ENCODE results near the gene GSKIP. TPM values are rescaled to one million over a fixed set of nuclear protein-coding genes. Genes with fewer than 3 reads are reported as not detected.

Gene GSKIP
- total RNA-seq, 2 donors from 2014 or later = 15.5 to 19.7 TPM

DNA sequence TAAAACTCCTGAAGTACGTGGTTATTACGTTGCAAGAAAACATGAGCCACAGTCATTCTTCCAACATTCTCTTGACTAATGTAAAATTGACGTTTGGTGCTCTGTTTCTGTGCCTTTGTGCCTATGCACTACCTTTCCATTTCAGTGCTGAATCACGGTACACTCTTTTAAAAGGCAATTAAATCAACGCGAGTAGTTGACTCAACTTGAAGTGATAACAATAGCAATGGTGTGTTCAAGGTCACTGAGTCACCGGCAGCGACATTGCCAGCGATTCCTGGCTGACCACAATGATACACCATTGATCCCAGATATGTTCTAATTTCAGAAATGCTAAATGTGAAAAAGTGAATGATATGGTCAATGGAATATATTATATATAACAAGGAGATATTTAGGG, 46.4 kb downstream of the GSKIP start:
- intact Hi-C loops (cut with DNase I) = loop anchor here (5.0 to 10.0 kb wide), 3 partner anchors 115 to 1867 kb away; no protein-coding TSS in a partner anchor
- DNase-seq (ENCODE audit: low spot score) = no peak

DNA sequence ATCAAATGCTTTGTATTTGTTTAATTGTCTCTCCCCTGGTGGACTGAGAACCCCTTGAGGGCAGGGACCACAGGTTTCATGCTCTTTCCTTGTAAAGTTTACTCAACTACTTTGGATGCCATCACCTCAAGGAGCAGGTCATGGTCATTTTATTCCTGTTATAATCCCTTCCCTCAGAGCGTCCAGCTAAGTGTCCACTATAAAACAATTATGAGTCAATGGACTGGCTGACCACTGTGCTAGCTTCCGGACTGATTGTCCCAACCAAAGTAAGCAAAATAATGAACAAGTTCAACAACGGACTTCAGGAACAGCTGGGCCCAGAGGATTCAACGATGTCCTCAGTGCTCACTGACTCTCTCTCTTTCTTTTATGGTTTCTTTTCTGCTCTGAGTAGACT, 46.8 kb downstream of the GSKIP start:
- no peak for DNase-seq (ENCODE audit: low spot score)
- intact Hi-C loops (cut with DNase I) = loop anchor here (5.0 to 10.0 kb wide), 3 partner anchors 115 to 1868 kb away; no protein-coding TSS in a partner anchor

DNA sequence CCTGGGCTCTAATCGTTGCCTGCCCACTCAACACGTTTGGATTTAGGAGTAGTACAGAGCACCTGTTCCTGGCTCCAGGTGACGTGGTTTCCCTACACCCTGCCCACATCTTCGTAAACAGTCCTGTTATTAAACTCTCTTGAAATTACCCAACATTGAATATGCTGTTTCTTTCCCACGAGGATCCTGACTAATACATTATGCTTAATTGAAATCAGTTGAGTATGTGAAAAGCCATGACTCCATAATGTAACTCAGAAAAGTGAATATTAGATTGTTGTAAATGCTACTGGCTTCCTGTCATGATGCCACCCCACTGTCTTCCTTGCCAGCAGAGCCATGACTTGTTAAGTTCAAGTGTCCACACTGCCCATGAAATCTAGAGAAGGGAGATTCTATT, 50.2 kb downstream of the GSKIP start:
- intact Hi-C loops (cut with DNase I) = loop anchor here (5.0 to 10.0 kb wide), 3 partner anchors 119 to 1871 kb away; no protein-coding TSS in a partner anchor
- no peak for DNase-seq (ENCODE audit: low spot score)

DNA sequence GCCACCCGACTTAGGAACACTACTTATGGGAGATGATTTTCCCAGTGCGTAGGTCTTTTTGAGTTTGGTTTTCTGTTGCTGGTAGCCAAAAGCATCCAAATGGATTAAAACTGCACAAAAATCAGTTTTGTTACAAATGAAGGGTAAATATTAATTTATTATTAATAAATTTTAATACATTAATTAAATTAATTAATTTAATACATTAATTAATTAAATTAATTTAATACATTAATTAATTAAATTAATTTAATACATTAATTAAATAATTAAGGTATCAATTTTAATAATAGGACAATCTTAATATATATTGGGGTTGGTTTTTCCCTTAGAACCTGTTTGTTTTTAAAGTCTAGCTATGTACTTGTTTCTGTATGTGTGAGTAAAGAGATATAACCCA, 52.2 kb downstream of the GSKIP start:
- intact Hi-C loops (cut with DNase I) = loop anchor here (10.0 kb wide), 2 partner anchors 121 to 461 kb away; no protein-coding TSS in a partner anchor
- DNase-seq (ENCODE audit: low spot score) = no peak

DNA sequence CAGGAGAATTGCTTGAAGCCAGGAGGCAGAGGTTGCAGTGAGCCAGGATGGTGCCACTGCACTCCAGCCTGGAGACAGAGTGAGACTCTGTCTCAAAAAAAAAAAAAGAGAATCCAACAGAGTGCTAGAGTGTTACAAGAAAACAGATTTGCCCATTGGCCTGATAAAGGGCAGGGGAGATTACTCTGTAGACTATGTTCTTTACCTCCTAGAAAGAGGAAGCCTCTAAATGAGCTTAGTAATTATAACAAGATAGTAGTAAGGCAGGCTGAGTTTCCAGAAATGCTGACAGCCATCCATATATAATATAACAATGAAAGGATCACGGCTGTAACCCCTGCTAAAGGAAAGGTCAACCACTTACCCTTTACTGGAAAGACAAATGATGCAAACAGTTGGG, 53.0 kb downstream of the GSKIP start:
- intact Hi-C loops (cut with DNase I) = loop anchor here (10.0 kb wide), 2 partner anchors 121 to 461 kb away; no protein-coding TSS in a partner anchor
- DNase-seq (ENCODE audit: low spot score) = no peak

DNA sequence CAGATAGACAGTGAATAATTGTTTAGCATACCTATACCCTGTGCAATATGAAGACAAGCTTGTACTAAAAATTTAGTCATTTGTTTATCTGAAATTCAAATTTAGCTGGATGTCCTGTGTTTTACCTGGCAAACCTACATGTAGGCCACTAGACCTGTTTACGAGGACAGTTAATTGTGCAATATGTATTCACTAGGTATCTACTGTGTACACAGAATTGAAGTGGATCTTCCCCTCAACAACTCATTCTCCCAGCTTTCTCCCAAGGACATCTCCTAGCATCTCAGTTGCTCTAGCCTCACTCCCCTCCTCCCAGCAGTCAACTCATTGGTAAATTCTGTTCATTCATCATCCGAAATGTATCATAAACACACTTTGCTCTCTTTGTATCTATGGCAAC, 53.9 kb downstream of the GSKIP start:
- intact Hi-C loops (cut with DNase I) = loop anchor here (10.0 kb wide), 2 partner anchors 122 to 462 kb away; no protein-coding TSS in a partner anchor
- DNase-seq (ENCODE audit: low spot score) = no peak

DNA sequence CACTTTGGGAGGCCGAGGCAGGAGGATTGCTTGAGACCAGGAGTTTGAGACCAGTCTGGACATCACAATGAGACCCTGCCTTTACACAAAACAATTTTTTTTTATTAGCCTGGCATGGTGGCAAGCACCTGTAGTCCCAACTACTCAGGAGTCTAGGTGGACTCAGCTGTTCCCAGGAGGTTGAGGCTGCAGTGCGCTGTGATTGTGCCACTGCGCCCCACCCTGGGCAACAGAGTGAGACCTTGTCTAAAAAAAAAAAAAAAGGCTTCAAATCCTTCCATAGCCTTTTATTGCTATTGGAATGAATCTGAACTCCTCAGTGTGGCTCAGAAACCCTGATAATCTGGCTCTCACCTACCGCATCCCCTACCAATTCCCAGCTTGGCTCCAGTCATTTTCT, 54.7 kb downstream of the GSKIP start:
- no peak for DNase-seq (ENCODE audit: low spot score)
- intact Hi-C loops (cut with DNase I) = loop anchor here (10.0 kb wide), 2 partner anchors 123 to 463 kb away; no protein-coding TSS in a partner anchor

DNA sequence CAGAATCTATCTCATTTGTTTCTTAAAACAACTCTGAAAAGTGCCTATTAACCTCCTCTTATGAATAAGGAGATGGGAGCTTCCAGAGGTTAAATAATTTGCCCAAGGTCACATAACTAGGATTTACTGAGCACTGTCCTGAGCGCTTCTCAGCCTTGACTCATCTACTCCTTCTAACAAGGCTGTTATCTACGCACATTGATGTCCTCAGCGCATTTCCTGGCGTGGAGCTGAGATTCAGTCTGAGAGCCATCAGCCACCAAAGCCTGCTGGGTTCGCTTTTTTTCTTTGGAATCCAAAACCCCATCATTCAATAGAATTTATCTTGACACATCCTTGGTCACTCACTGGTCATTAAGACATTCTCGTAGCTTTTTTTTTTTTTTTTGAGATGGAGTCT, 57.9 kb downstream of the GSKIP start:
- intact Hi-C loops (cut with DNase I) = loop anchor here in 1 of 2 donors (5.0 kb wide), 1 partner anchor 1179 kb away; no protein-coding TSS in a partner anchor
- DNase-seq (ENCODE audit: low spot score) = no peak

DNA sequence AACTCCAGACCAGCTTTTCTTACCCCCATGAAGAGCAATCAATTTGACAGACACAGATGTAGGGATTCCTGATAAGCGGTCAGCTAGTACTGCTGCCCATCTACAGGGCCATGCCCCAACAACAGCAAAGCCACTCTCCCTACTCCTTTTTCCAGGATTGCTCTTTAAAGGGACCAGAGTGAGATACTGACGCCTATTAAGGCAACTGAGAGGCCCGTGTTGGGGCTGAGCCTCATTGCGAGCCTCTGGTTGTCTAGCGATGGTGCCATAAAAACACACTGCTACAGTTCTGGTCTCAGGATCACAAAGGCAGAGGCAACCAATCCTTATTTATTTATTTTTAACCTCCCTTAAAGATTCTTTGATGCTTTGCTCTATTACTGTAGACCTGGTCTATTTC, 59.7 kb downstream of the GSKIP start:
- intact Hi-C loops (cut with DNase I) = loop anchor here in 1 of 2 donors (5.0 kb wide), 1 partner anchor 1181 kb away; no protein-coding TSS in a partner anchor
- DNase-seq (ENCODE audit: low spot score) = no peak

DNA sequence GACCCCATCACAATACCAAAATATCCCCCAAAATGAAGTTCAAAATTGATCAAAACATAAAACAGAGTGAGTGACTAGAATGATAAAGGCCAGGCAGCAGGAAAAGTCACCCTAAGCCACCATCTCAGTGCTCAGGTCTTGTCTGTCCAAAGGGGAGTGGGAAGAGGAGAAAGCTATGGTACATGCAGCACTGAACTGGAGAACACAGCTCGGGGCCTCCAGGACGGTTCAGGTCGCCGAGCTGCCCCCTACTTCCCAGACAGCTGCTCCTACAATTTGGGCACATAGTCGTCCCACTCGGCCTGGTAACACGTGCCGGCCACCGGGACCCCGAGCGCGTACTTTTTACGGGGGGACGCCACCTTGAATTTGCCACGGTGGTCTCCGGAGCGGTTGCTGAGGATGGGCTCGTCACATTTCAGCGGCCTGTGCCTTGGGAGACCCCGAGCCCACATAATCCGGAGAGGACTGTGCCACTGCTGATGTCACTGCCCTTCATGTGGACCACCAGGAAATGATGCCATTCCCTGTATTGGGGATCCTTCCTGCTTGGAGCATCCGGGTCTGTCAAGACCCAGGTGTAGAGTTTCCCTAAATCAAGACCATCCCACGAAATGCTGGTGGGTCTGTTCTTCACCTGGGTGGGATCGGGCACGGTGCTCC, 60.3 kb downstream of the GSKIP start:
- intact Hi-C loops (cut with DNase I) = loop anchor here in 1 of 2 donors (5.0 kb wide), 1 partner anchor 1181 kb away; no protein-coding TSS in a partner anchor
- no peak for DNase-seq (ENCODE audit: low spot score)

DNA sequence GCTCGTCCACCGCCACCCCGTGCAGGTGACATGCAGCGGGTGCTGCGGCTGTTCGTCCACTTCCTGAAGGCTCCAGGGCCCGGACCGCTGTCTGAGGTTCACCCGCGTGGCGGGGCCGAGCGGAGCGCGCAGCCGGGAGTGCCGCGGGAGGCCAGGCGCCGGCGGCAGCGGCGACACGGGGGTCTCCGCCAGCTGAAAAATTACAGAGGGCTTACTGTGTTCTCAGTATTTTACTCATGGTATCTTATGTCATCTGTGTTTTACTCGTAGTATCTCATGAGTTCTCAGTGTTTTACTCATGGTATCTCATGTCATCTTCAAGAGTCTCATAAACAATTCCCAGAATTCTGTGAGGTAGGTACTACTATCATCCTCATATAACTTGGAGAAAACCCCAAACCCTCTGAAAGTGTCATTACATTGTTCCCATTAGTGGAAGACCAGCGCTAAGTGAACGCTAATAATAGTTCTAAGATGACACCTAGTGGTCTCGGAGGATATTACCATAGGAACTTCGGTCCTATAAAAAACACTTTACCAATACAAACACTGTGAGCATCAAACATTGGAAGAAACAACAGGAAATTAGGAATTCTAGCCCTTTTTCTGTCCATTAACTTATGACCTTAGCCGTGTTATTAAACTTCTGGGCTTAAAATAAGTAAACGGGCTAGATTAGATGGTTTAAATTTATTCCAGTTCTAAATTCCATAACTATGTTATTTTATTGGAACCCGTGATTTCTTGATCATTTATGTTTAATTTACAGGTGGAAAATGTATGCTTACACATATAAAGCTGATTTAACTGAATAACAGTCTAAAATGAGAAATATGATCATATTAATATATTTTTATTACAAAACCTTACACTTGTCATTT, 61.0 kb downstream of the GSKIP start:
- intact Hi-C loops (cut with DNase I) = loop anchor here in 1 of 2 donors (5.0 kb wide), 1 partner anchor 1182 kb away; no protein-coding TSS in a partner anchor
- peak; percentile 83 for DNase-seq (ENCODE audit: low spot score)

DNA sequence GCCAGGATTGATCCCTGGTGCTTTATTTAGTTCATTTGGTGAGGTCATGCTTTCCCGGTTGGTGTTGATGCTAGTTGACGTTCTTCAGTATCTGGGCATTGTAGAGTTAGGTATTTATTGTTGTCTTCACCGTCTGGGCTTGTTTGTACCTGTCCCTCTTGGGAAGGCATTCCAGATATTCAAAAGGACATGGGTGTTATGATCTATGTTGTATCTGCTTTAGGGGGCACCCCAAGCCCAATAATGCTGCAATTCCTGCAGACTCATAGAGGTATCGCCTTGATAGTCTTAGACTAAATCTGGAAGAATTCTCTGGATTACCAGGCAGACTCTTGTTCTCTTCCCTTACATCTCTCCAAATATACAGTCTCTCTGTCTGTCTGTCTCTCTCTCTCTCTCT, 70.7 kb downstream of the GSKIP start:
- no peak for DNase-seq (ENCODE audit: low spot score)
- intact Hi-C loops (cut with DNase I) = no loop called here

Other genes with a start within 250 kb of the GSKIP start
- gene BDKRB2, start 158.7 kb upstream of the GSKIP start, total RNA-seq = 10 to 100 TPM in 1 of 2 donors, 1 to 10 TPM in 1; 4.6 to 10.3 TPM
- gene BDKRB1, start 107.3 kb upstream of the GSKIP start, total RNA-seq = under 1 TPM; 0.24 to 0.56 TPM
- gene ATG2B, start 185 bp upstream of the GSKIP start, total RNA-seq = 10 to 100 TPM; 20.6 to 22.6 TPM
- under 1 TPM; 0.28 to 0.29 TPM for gene AK7, start 28.6 kb downstream of the GSKIP start, total RNA-seq
- 100 to 1,000 TPM; 127 to 153 TPM for gene PAPOLA, start 138.9 kb downstream of the GSKIP start, total RNA-seq

All from posterior vena cava (tissue), 2 donors.